Measurements from ENCODE around the gene F12. TPM values are rescaled to one million over a fixed set of nuclear protein-coding genes. Genes with fewer than 3 reads are reported as not detected.

F12 gene
- total and polyA plus RNA-seq, 2 donors (not counting 3 experiments of a cell fraction or from before 2014, with no cell fraction given) = 1.00 to 1.4 TPM

- intact Hi-C loops (cut with micrococcal nuclease) (loop anchor here (5.0 kb wide), 1 partner anchor 282 kb away; no protein-coding TSS in a partner anchor), dilution Hi-C loops (cut with MboI; ENCODE audit: extremely low pct_ligation_motif_present, low sequenced_read_pairs) (no loop called here)
- H3K4me2 ChIP-seq (ENCODE audit: insufficient read depth, low read length) = no peak overlapping the region
- TF ChIP-seq JUN (IDR thresholded peaks at IDR 0.05; ENCODE audit: borderline replicate concordance, insufficient read depth, insufficient read length, low read depth) = no peak
- TF ChIP-seq POLR2A (IDR thresholded peaks at IDR 0.05; ENCODE audit: low read depth, low read length) = no peak
- TF ChIP-seq, protein P1, sequence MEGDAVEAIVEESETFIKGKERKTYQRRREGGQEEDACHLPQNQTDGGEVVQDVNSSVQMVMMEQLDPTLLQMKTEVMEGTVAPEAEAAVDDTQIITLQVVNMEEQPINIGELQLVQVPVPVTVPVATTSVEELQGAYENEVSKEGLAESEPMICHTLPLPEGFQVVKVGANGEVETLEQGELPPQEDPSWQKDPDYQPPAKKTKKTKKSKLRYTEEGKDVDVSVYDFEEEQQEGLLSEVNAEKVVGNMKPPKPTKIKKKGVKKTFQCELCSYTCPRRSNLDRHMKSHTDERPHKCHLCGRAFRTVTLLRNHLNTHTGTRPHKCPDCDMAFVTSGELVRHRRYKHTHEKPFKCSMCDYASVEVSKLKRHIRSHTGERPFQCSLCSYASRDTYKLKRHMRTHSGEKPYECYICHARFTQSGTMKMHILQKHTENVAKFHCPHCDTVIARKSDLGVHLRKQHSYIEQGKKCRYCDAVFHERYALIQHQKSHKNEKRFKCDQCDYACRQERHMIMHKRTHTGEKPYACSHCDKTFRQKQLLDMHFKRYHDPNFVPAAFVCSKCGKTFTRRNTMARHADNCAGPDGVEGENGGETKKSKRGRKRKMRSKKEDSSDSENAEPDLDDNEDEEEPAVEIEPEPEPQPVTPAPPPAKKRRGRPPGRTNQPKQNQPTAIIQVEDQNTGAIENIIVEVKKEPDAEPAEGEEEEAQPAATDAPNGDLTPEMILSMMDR (IDR thresholded peaks at IDR 0.05; ENCODE audit: extremely low read depth in 1 of 2, insufficient read depth in 1 of 2, low read depth in 1 of 2, low read length in 2 of 2) = no peak
- TF ChIP-seq FOS (IDR thresholded peaks at IDR 0.05; ENCODE audit: borderline replicate concordance, insufficient read depth, low read length) = no peak
- no peak for TF ChIP-seq POLR2AphosphoS5 (IDR thresholded peaks at IDR 0.05; ENCODE audit: insufficient read depth, low read depth, low read length)
- TF ChIP-seq MYC (IDR thresholded peaks at IDR 0.05; ENCODE audit: low read depth, low read length) = no peak
- no peak for TF ChIP-seq GATA2 (IDR thresholded peaks at IDR 0.05; ENCODE audit: insufficient read depth, insufficient read length, low read depth, low read length)
- TF ChIP-seq EZH2 (IDR thresholded peaks at IDR 0.05; ENCODE audit: borderline replicate concordance, low read depth, low read length, severe bottlenecking) = no peak
- TF ChIP-seq, protein P2, sequence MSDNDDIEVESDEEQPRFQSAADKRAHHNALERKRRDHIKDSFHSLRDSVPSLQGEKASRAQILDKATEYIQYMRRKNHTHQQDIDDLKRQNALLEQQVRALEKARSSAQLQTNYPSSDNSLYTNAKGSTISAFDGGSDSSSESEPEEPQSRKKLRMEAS (IDR thresholded peaks at IDR 0.05; ENCODE audit: insufficient read depth, insufficient read length) = no peak
- DNase-seq (ENCODE audit: low read depth, low spot score) (no peak), FAIRE-seq (no peak)
- no peak overlapping the region for H3K27ac ChIP-seq (ENCODE audit: insufficient read depth, low read depth, low read length)
- no TSS peak for BruUV-seq (replicated peaks)
- ChIA-PET CTCF (interaction anchor here (1.1 to 5.7 kb wide), 3 partner anchors 10 to 56 kb away, joined by 3 to 246 read pairs (median 9); partner anchors contain the start of gene PRR7), POLR2A (no interaction called here)
- no peaks in the 10 kb centered on the region for H3K9me1 ChIP-seq (replicated peaks; ENCODE audit: control insufficient read depth, extremely low read depth, insufficient read depth, low read length)
- H3K9me3 ChIP-seq (replicated peaks; ENCODE audit: control insufficient read depth, insufficient read depth, low read length) = no peaks in the 10 kb centered on the region
- H4K20me1 ChIP-seq (replicated peaks; ENCODE audit: control insufficient read depth, extremely low read depth, insufficient read depth, low read length) = no peaks in the 10 kb centered on the region
- no peak overlapping the region for H3K9ac ChIP-seq (replicated peaks; ENCODE audit: extremely low read depth, insufficient read depth, low read length)
- H2AFZ ChIP-seq (ENCODE audit: low read depth, low read length) = no peak overlapping the region
- no peaks in the 10 kb centered on the region for H3K4me1 ChIP-seq (ENCODE audit: control insufficient read depth, extremely low read depth, insufficient read depth, low read length)
- no peaks in the 10 kb centered on the region for H3K27me3 ChIP-seq (ENCODE audit: control insufficient read depth in 2 of 2, insufficient read depth in 2 of 2, low read length in 2 of 2)
- no peaks in the 10 kb centered on the region for H3K36me3 ChIP-seq (ENCODE audit: control insufficient read depth in 2 of 2, extremely low read depth in 1 of 2, insufficient read depth in 2 of 2, low read length in 2 of 2)
- H3K4me3 ChIP-seq (replicated peaks in 1 of 3; ENCODE audit: insufficient read depth in 1 of 3, low read depth in 1 of 3, low read length in 3 of 3) = no peak overlapping the region
- no peaks in the 10 kb centered on the region for H3K79me2 ChIP-seq (ENCODE audit: control insufficient read depth, insufficient read depth, low read length)
Measured at GRCh38 chr5:177393990-177394389, 15.4 kb downstream of the F12 start.
